ENCODE data around the gene TAS2R40. TPM values are rescaled to one million over a fixed set of nuclear protein-coding genes. Genes with fewer than 3 reads are reported as not detected.
A peak's percentile ranks its signal among the peaks of the same experiment; 100 is the strongest.

Gene TAS2R40
- total and polyA plus RNA-seq, 2 donors (not counting 1 experiment from before 2014, with no cell fraction given), result not detected

GRCh38 chr7:143247372-143247771 is 25.5 kb downstream of the TAS2R40 start:
- no peaks in the 10 kb centered on the region for H3K79me2 ChIP-seq (ENCODE audit: control insufficient read depth, insufficient read depth, low read length)
- no peaks in the 10 kb centered on the region for H4K20me1 ChIP-seq (ENCODE audit: control insufficient read depth, extremely low read depth, insufficient read depth, low read length)
- H3K36me3 ChIP-seq (ENCODE audit: control insufficient read depth, insufficient read depth, low read length), result no peaks in the 10 kb centered on the region
- H2AFZ ChIP-seq (ENCODE audit: low read length), result no peak overlapping the region
- H3K27ac ChIP-seq (ENCODE audit: insufficient read depth, low read length), result no peak overlapping the region
- H3K9ac ChIP-seq (ENCODE audit: insufficient read depth, low read length), result no peak overlapping the region
- H3K9me3 ChIP-seq (ENCODE audit: control insufficient read depth, insufficient read depth, low read depth, low read length), result no peaks in the 10 kb centered on the region
- no peak for DNase-seq (ENCODE audit: low read depth in 2 of 2)
- H3K4me2 ChIP-seq (ENCODE audit: extremely low read depth, insufficient read depth, low read length), result no peak overlapping the region
- peaks cover 2% of the 10 kb centered on the region for H3K4me1 ChIP-seq (ENCODE audit: control insufficient read depth, extremely low read depth, insufficient read depth, low read length)
- peaks cover 2% of the 10 kb centered on the region for H3K27me3 ChIP-seq (ENCODE audit: control insufficient read depth, insufficient read depth, low read length)
- no peak overlapping the region for H3K4me3 ChIP-seq (replicated peaks in 1 of 4; ENCODE audit: control extremely low read depth in 1 of 4, insufficient read depth in 1 of 4, low read depth in 3 of 4, low read length in 4 of 4)
- no peak for TF ChIP-seq EZH2 (IDR thresholded peaks at IDR 0.05; ENCODE audit: low read length, missing control alignments)

- Histone ChIP-seq H3K4me2 (ENCODE audit: extremely low read depth, insufficient read depth, low read length) (no peak overlapping the region), H4K20me1 (ENCODE audit: control insufficient read depth, extremely low read depth, insufficient read depth, low read length) (no peaks in the 10 kb centered on the region), H3K27ac (ENCODE audit: insufficient read depth, low read length) (no peak overlapping the region), H3K4me1 (ENCODE audit: control insufficient read depth, extremely low read depth, insufficient read depth, low read length) (no peaks in the 10 kb centered on the region), H3K36me3 (ENCODE audit: control insufficient read depth, insufficient read depth, low read length) (no peaks in the 10 kb centered on the region), H3K27me3 (ENCODE audit: control insufficient read depth, insufficient read depth, low read length) (peaks cover 2% of the 10 kb centered on the region), H2AFZ (ENCODE audit: low read length) (no peak overlapping the region), H3K79me2 (ENCODE audit: control insufficient read depth, insufficient read depth, low read length) (no peaks in the 10 kb centered on the region), H3K4me3 (replicated peaks in 1 of 4; ENCODE audit: control extremely low read depth in 1 of 4, insufficient read depth in 1 of 4, low read depth in 3 of 4, low read length in 4 of 4) (no peak overlapping the region), H3K9me3 (ENCODE audit: control insufficient read depth, insufficient read depth, low read depth, low read length) (no peaks in the 10 kb centered on the region), H3K9ac (ENCODE audit: insufficient read depth, low read length) (no peak overlapping the region)
- DNase-seq (ENCODE audit: low read depth in 2 of 2), result peak in 1 of 2 donors; percentile 34
- TF ChIP-seq CTCF (conservative IDR thresholded peaks at IDR 0.05 in 1 of 2, IDR thresholded peaks at IDR 0.05 in 1 of 2; ENCODE audit: low read depth in 1 of 2, low read length in 2 of 2), result no peak
These were observed 27.0 kb downstream of the TAS2R40 start for GRCh38 chr7:143248761-143249354.

- H3K36me3 ChIP-seq (ENCODE audit: control insufficient read depth, insufficient read depth, low read length), result no peaks in the 10 kb centered on the region
- H4K20me1 ChIP-seq (ENCODE audit: control insufficient read depth, extremely low read depth, insufficient read depth, low read length), result no peaks in the 10 kb centered on the region
- H3K4me2 ChIP-seq (ENCODE audit: extremely low read depth, insufficient read depth, low read length), result no peak overlapping the region
- no peaks in the 10 kb centered on the region for H3K9me3 ChIP-seq (ENCODE audit: control insufficient read depth, insufficient read depth, low read depth, low read length)
- H3K79me2 ChIP-seq (ENCODE audit: control insufficient read depth, insufficient read depth, low read length), result no peaks in the 10 kb centered on the region
- no peaks in the 10 kb centered on the region for H3K4me1 ChIP-seq (ENCODE audit: control insufficient read depth, extremely low read depth, insufficient read depth, low read length)
- no peak overlapping the region for H2AFZ ChIP-seq (ENCODE audit: low read length)
- no peak overlapping the region for H3K4me3 ChIP-seq (replicated peaks in 1 of 4; ENCODE audit: control extremely low read depth in 1 of 4, insufficient read depth in 1 of 4, low read depth in 3 of 4, low read length in 4 of 4)
- no peak overlapping the region for H3K27ac ChIP-seq (ENCODE audit: insufficient read depth, low read length)
- DNase-seq (ENCODE audit: low read depth in 2 of 2), result no peak
- TF ChIP-seq EZH2 (IDR thresholded peaks at IDR 0.05; ENCODE audit: low read length, missing control alignments) (no peak), CTCF (conservative IDR thresholded peaks at IDR 0.05 in 1 of 2, IDR thresholded peaks at IDR 0.05 in 1 of 2; ENCODE audit: low read depth in 1 of 2, low read length in 2 of 2) (no peak)
- H3K9ac ChIP-seq (ENCODE audit: insufficient read depth, low read length), result no peak overlapping the region
- H3K27me3 ChIP-seq (ENCODE audit: control insufficient read depth, insufficient read depth, low read length), result peaks cover 2% of the 10 kb centered on the region
These were observed 28.4 kb downstream of the TAS2R40 start for GRCh38 chr7:143250199-143250598.

All from fibroblast of lung (primary cell).